GM12891 (cell line): Measurements from ENCODE around the gene MT1B.

Experiments used
- DNase-seq: peaks from one replicate; pipeline ENCODE4 v3.0.0; 2011; ENCODE audit warnings: low spot score; ENCODE audit not compliant: insufficient read length
- FAIRE-seq: peaks from 2 replicates; lab custom pipeline; 2011; peaks lifted over from hg19 to GRCh38; lab: Jason Lieb, UNC
- PAX5 ChIP-seq: IDR thresholded peaks from 2 replicates; pipeline ENCODE4 v1.6.1; 2011; ENCODE audit warnings: low read length, moderate library complexity, mild to moderate bottlenecking; ENCODE audit not compliant: insufficient read depth, severe bottlenecking
- POLR2A ChIP-seq: IDR thresholded peaks from 2 replicates; pipeline ENCODE4 v1.6.1; 2011; ENCODE audit warnings: low read depth, low read length, control low read depth
- POLR2AphosphoS5 ChIP-seq: IDR thresholded peaks from 2 replicates; pipeline ENCODE4 v1.6.1; 2011; ENCODE audit warnings: low read depth, low read length, control low read depth
- POU2F2 ChIP-seq: IDR thresholded peaks from 2 replicates; pipeline ENCODE4 v1.6.1; 2011; ENCODE audit warnings: low read depth, mild to moderate bottlenecking, control low read depth, low read length, moderate library complexity
- SPI1 ChIP-seq: IDR thresholded peaks from 2 replicates; pipeline ENCODE4 v1.6.1; 2011; ENCODE audit warnings: low read depth, low read length, control low read depth
- TAF1 ChIP-seq: IDR thresholded peaks from 2 replicates; pipeline ENCODE4 v1.6.1; 2011; ENCODE audit warnings: low read depth, low read length, control low read depth

MT1B gene

GRCh38 chr16:56629531-56629930 lies 22.2 kb upstream of the MT1B start:
- no peak for TF ChIP-seq POLR2A
- TF ChIP-seq SPI1: peak; percentile 60; the same call in 1 of the 2 replicates
- FAIRE-seq: no peak

GRCh38 chr16:56630134-56630533 lies 21.6 kb upstream of the MT1B start:
- DNase-seq: no peak
- no peak for TF ChIP-seq POLR2A
- TF ChIP-seq SPI1: peak; percentile 90
- FAIRE-seq: peak; percentile 84

More at GRCh38 chr16:56629531-56629930, 22.2 kb upstream of the MT1B start:
- no peak for DNase-seq

GRCh38 chr16:56631197-56631596 lies 20.5 kb upstream of the MT1B start:
- TF ChIP-seq POLR2AphosphoS5: no peak
- no peak for TF ChIP-seq SPI1
- TF ChIP-seq POLR2A: no peak
- TF ChIP-seq PAX5: no peak
- TF ChIP-seq POU2F2: no peak
- TF ChIP-seq TAF1: no peak
- no peak for FAIRE-seq
- no peak for DNase-seq

GRCh38 chr16:56631832-56632155 lies 19.9 kb upstream of the MT1B start:
- TF ChIP-seq TAF1 (no peak), POU2F2 (no peak), PAX5 (no peak), POLR2AphosphoS5 (no peak), SPI1 (no peak), POLR2A (no peak)
- no peak for FAIRE-seq
- no peak for DNase-seq

GRCh38 chr16:56632156-56632847 lies 19.4 kb upstream of the MT1B start, which contains the start of gene MT1M:
MT1M (plus strand) TSS chr16:56632659; CDS start chr16:56632732, 73 bp downstream.
- no peak for DNase-seq
- TF ChIP-seq SPI1 (no peak), POU2F2 (no peak)
- FAIRE-seq: no peak

- DNase-seq (no peak), FAIRE-seq (no peak)
- TF ChIP-seq TAF1: no peak
- no peak for TF ChIP-seq PAX5
- TF ChIP-seq POLR2AphosphoS5: no peak
- TF ChIP-seq POU2F2: no peak
- no peak for TF ChIP-seq SPI1
- TF ChIP-seq POLR2A: no peak
Measured at GRCh38 chr16:56632848-56633365, 18.8 kb upstream of the MT1B start.

- no peak for FAIRE-seq
Measured at GRCh38 chr16:56633535-56633934, 18.2 kb upstream of the MT1B start.

GRCh38 chr16:56634715-56635440 lies 16.8 kb upstream of the MT1B start:
- DNase-seq: no peak
- FAIRE-seq: no peak
- TF ChIP-seq PAX5 (no peak), SPI1 (no peak), POU2F2 (no peak), POLR2AphosphoS5 (no peak), TAF1 (no peak), POLR2A (no peak)

More at GRCh38 chr16:56633535-56633934, 18.2 kb upstream of the MT1B start:
- TF ChIP-seq POU2F2: no peak
- no peak for DNase-seq

GRCh38 chr16:56635441-56635967 lies 16.2 kb upstream of the MT1B start:
- TF ChIP-seq POLR2A: no peak
- no peak for TF ChIP-seq POU2F2
- no peak for TF ChIP-seq POLR2AphosphoS5
- TF ChIP-seq SPI1: no peak
- no peak for TF ChIP-seq TAF1
- TF ChIP-seq PAX5: no peak
- FAIRE-seq (no peak), DNase-seq (no peak)

GRCh38 chr16:56636616-56637413 lies 14.9 kb upstream of the MT1B start:
- TF ChIP-seq POLR2AphosphoS5 (no peak), POU2F2 (no peak), SPI1 (no peak), TAF1 (no peak), PAX5 (no peak), POLR2A (no peak)
- no peak for DNase-seq
- no peak for FAIRE-seq
